ENCODE results near the gene KCNQ5.

Gene KCNQ5

DNA sequence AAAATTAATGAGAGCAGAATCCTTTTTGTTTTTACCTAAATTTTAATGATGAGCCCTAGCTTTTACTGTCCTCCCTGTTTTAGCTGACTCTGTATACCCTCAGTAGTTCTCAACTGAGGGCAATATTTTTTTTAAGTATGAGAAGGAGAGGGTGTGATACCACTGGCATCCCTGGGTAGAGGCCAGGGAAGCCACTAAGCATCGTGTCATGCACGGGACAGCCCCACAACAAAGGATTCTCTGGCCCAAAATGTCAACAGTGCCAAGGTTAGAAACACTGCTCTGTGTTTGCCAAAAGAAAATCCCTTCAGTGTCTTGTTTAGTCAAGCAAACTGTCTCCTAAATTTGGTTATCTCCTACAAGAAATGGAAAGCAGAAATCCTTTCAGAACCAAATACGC, 210.4 kb downstream of the KCNQ5 start:
- Mint-ChIP-seq H3K27me3 (no peaks in the 10 kb centered on the region), H3K36me3 (ENCODE audit: low read depth) (peaks cover 19% of the 10 kb centered on the region), H3K9me3 (peaks cover 10% of the 10 kb centered on the region), H3K4me3 (no peak overlapping the region), H3K27ac (no peak overlapping the region), H3K4me1 (ENCODE audit: low read depth) (peaks cover 26% of the 10 kb centered on the region)

- peaks cover 14% of the 10 kb centered on the region for H3K4me1 Mint-ChIP-seq (ENCODE audit: low read depth)
- H3K36me3 Mint-ChIP-seq (ENCODE audit: low read depth): no peaks in the 10 kb centered on the region
- H3K9me3 Mint-ChIP-seq: no peaks in the 10 kb centered on the region
- no peak overlapping the region for H3K27ac Mint-ChIP-seq
- H3K4me3 Mint-ChIP-seq: no peak overlapping the region
- no peaks in the 10 kb centered on the region for H3K27me3 Mint-ChIP-seq
Measured at GRCh38 chr6:72835749-72836148, 213.9 kb downstream of the KCNQ5 start.

DNA sequence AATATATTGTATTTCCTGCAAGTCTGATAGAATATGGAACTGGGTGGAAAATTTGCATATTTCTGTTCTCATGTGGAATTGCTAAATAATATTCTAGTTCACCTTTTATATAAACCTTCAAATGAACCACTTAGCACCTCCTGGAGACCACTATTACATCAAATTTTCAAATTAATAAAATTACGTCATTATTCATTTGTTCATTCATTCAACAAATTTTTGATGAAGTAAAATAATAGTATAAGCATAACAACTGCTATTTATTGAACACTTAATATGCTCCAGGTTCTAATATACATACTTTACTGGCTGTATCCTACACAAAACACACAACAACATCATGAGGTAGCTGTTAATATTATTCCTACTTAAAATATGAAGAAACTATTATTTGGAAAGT, 215.1 kb downstream of the KCNQ5 start:
- peaks cover 9% of the 10 kb centered on the region for H3K4me1 Mint-ChIP-seq (ENCODE audit: low read depth)
- peaks cover 3% of the 10 kb centered on the region for H3K9me3 Mint-ChIP-seq

DNA sequence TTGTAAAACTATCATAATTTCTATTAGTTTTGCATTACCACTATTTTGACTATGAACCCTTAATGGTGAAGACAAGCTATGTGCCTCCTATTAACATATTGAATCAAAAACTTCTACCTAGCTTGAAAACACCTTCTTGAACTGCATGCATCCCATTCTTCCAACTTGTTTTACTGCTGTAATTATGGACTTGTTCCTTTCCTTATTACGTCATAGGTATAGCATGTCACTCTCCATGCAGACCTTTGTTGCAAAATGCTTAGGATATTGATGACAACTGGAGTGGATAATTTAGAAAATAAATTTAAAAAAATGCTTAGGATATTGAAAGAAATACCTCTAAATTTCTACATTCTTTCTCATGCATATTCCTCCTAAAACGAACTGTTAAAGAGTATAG, 219.3 kb downstream of the KCNQ5 start:
- no peaks in the 10 kb centered on the region for H3K4me1 Mint-ChIP-seq (ENCODE audit: low read depth)
- H3K9me3 Mint-ChIP-seq: peaks cover 3% of the 10 kb centered on the region
- H3K36me3 Mint-ChIP-seq (ENCODE audit: low read depth): no peaks in the 10 kb centered on the region
- H3K27me3 Mint-ChIP-seq: no peaks in the 10 kb centered on the region
- H3K27ac Mint-ChIP-seq: no peak overlapping the region
- H3K4me3 Mint-ChIP-seq: no peak overlapping the region

More for the DNA sequence above, 215.1 kb downstream of the KCNQ5 start:
- no peaks in the 10 kb centered on the region for H3K27me3 Mint-ChIP-seq
- H3K4me3 Mint-ChIP-seq: no peak overlapping the region
- H3K27ac Mint-ChIP-seq: no peak overlapping the region
- H3K36me3 Mint-ChIP-seq (ENCODE audit: low read depth): no peaks in the 10 kb centered on the region

- Mint-ChIP-seq H3K27me3 (no peaks in the 10 kb centered on the region), H3K4me3 (no peak overlapping the region), H3K9me3 (peaks cover 3% of the 10 kb centered on the region), H3K36me3 (ENCODE audit: low read depth) (no peaks in the 10 kb centered on the region), H3K27ac (no peak overlapping the region), H3K4me1 (ENCODE audit: low read depth) (no peaks in the 10 kb centered on the region)
Measured at GRCh38 chr6:72842140-72842539, 220.3 kb downstream of the KCNQ5 start.

DNA sequence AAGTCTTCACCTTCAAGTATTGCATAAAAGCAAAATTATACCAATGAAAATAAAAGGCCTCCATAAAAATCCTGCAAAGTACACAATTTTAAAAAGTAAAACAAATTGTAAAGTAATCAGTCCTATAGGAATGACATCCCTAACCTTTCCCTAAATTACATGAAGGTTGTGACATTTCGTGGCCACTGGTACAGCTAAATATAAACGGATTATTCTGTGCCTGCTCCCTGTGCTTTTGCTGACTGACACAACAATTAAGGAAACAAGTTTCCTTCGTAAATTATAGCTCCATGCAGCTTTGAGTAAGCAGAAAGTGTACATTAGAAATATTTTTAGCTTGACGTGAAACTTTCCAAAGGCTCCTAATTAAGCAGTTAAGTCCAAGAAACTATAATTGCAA, 222.8 kb downstream of the KCNQ5 start:
- H3K4me1 Mint-ChIP-seq (ENCODE audit: low read depth): no peaks in the 10 kb centered on the region
- no peak overlapping the region for H3K4me3 Mint-ChIP-seq
- no peak overlapping the region for H3K27ac Mint-ChIP-seq
- peaks cover 3% of the 10 kb centered on the region for H3K9me3 Mint-ChIP-seq
- peaks cover 9% of the 10 kb centered on the region for H3K36me3 Mint-ChIP-seq (ENCODE audit: low read depth)
- no peaks in the 10 kb centered on the region for H3K27me3 Mint-ChIP-seq

DNA sequence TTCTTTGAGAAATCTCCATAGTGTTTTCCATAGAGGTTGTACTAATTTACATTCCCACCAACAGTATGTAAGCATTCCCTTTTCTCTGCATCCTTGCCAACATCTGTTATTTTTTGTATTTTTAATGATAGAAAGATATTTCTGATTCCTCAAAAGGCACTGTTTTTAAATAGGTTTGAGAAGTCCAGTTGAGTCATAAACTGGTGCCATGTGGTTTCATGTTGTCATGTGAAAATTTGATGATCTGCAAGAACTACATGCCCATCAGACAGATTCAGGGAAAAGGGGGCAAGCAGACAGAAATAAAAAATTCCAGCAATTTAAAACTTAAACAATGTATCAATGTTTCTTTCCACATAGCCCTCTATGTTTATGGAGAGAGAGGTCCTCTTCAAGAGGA, 227.5 kb downstream of the KCNQ5 start:
- peaks cover 9% of the 10 kb centered on the region for H3K36me3 Mint-ChIP-seq (ENCODE audit: low read depth)
- no peak overlapping the region for H3K4me3 Mint-ChIP-seq
- no peaks in the 10 kb centered on the region for H3K27me3 Mint-ChIP-seq
- H3K9me3 Mint-ChIP-seq: no peaks in the 10 kb centered on the region
- H3K27ac Mint-ChIP-seq: no peak overlapping the region
- H3K4me1 Mint-ChIP-seq (ENCODE audit: low read depth): no peaks in the 10 kb centered on the region

GRCh38 chr6:72850040-72850439, 228.2 kb downstream of the KCNQ5 start:
- Mint-ChIP-seq H3K36me3 (ENCODE audit: low read depth) (peaks cover 9% of the 10 kb centered on the region), H3K4me1 (ENCODE audit: low read depth) (no peaks in the 10 kb centered on the region), H3K27ac (no peak overlapping the region), H3K9me3 (no peaks in the 10 kb centered on the region), H3K27me3 (no peaks in the 10 kb centered on the region), H3K4me3 (no peak overlapping the region)

GRCh38 chr6:72850469-72850868, 228.6 kb downstream of the KCNQ5 start:
- no peaks in the 10 kb centered on the region for H3K4me1 Mint-ChIP-seq (ENCODE audit: low read depth)
- H3K4me3 Mint-ChIP-seq: no peak overlapping the region
- no peaks in the 10 kb centered on the region for H3K27me3 Mint-ChIP-seq
- no peaks in the 10 kb centered on the region for H3K9me3 Mint-ChIP-seq
- no peak overlapping the region for H3K27ac Mint-ChIP-seq
- H3K36me3 Mint-ChIP-seq (ENCODE audit: low read depth): peaks cover 9% of the 10 kb centered on the region

DNA sequence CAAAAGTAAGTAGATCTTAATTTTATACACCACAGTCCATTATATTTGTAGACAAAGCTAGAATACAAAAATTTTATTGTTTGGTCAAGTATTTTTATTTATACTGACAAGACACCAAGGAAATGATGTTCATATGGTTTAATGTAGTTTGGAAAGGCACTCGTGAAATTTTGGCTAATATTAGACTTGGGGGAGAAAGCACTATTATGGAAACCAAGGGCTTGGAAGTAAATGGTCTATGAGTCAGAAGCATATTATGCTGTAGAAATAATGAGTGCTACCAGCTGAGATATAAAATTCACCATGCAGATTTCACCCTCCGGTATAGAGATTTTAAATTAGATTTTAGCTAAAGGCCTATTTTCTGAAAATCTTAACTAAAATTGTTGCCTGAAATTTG, 233.6 kb downstream of the KCNQ5 start:
- Mint-ChIP-seq H3K36me3 (ENCODE audit: low read depth) (no peaks in the 10 kb centered on the region), H3K27me3 (no peaks in the 10 kb centered on the region), H3K4me3 (no peak overlapping the region), H3K27ac (no peak overlapping the region), H3K4me1 (ENCODE audit: low read depth) (no peaks in the 10 kb centered on the region), H3K9me3 (no peaks in the 10 kb centered on the region)

- Mint-ChIP-seq H3K36me3 (ENCODE audit: low read depth) (no peaks in the 10 kb centered on the region), H3K9me3 (no peaks in the 10 kb centered on the region), H3K27ac (no peak overlapping the region), H3K4me3 (no peak overlapping the region), H3K27me3 (no peaks in the 10 kb centered on the region), H3K4me1 (ENCODE audit: low read depth) (peaks cover 2% of the 10 kb centered on the region)
Measured at GRCh38 chr6:72856801-72857200, 234.9 kb downstream of the KCNQ5 start.

GRCh38 chr6:72857791-72858585, 236.1 kb downstream of the KCNQ5 start:
- no peaks in the 10 kb centered on the region for H3K27me3 Mint-ChIP-seq
- peaks cover 10% of the 10 kb centered on the region for H3K4me1 Mint-ChIP-seq (ENCODE audit: low read depth)
- H3K36me3 Mint-ChIP-seq (ENCODE audit: low read depth): no peaks in the 10 kb centered on the region
- H3K4me3 Mint-ChIP-seq: no peak overlapping the region
- no peak overlapping the region for H3K27ac Mint-ChIP-seq
- H3K9me3 Mint-ChIP-seq: no peaks in the 10 kb centered on the region

DNA sequence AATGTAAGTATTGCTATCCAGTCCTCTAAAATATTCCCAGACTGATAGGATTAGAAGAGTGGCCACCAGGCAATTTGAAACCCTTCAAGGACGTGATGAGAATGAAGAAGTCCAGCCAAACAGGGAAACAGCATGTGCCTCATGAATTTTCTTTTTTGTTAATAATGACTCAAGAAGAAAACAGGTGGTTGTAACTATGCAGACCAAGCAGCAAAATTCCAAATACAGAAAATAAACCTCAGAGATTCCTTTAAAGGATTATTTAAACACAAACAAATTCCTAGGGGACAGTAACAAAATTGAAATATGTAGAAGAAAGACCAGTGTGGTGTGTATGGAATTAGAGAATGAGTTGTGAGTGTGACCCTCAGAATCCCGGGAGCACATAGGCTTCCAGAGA, 239.2 kb downstream of the KCNQ5 start:
- Mint-ChIP-seq H3K27ac (no peak overlapping the region), H3K4me3 (no peak overlapping the region), H3K4me1 (ENCODE audit: low read depth) (peaks cover 10% of the 10 kb centered on the region), H3K27me3 (no peaks in the 10 kb centered on the region), H3K9me3 (no peaks in the 10 kb centered on the region), H3K36me3 (ENCODE audit: low read depth) (no peaks in the 10 kb centered on the region)

- Mint-ChIP-seq H3K4me1 (ENCODE audit: low read depth) (peaks cover 10% of the 10 kb centered on the region), H3K36me3 (ENCODE audit: low read depth) (no peaks in the 10 kb centered on the region), H3K27ac (peak overlapping the region; percentile 33), H3K27me3 (no peaks in the 10 kb centered on the region), H3K4me3 (no peak overlapping the region), H3K9me3 (no peaks in the 10 kb centered on the region)
Measured at GRCh38 chr6:72861935-72862432, 240.1 kb downstream of the KCNQ5 start.

DNA sequence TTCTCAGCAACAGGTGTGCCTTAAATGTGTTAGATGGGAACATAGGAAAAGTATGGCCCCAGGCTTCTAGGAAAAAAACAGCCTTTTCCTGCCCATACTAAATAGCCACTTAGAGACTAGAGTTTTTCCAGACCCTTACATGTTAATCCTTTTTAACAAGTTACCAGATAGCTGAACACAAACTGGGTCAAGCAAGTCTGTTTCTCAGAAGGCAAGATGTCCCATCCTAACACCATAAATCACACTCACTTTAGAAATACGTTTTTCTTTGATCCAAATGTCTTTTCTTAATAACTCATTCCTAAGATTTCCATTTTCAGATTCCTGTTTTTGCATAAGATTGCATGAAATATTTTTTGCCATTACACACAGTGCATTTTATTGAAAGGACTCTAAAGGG, 241.3 kb downstream of the KCNQ5 start:
- Mint-ChIP-seq H3K36me3 (ENCODE audit: low read depth) (no peaks in the 10 kb centered on the region), H3K27me3 (no peaks in the 10 kb centered on the region), H3K4me1 (ENCODE audit: low read depth) (peaks cover 10% of the 10 kb centered on the region), H3K27ac (no peak overlapping the region), H3K9me3 (no peaks in the 10 kb centered on the region), H3K4me3 (no peak overlapping the region)

DNA sequence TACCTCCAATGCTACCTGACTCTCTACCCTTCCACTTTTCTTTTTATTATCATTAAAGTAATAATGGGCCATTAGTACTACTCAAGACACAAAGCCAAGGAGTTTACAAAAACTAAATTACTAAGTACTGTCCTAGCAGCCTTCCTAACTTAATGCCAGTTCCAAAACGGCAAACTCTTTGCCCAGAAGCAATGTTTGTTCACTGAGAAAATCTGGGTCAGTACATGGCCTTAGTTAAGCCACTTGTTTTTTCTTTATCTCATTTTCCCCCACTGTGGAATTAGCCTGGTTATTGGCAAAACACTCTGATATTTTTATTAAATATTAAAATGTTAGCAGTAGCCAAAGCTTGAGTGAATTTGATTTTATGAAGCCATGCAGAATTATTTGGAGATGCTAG, 242.4 kb downstream of the KCNQ5 start:
- Mint-ChIP-seq H3K36me3 (ENCODE audit: low read depth) (no peaks in the 10 kb centered on the region), H3K4me3 (no peak overlapping the region), H3K27ac (no peak overlapping the region), H3K4me1 (ENCODE audit: low read depth) (peaks cover 10% of the 10 kb centered on the region), H3K9me3 (no peaks in the 10 kb centered on the region), H3K27me3 (no peaks in the 10 kb centered on the region)
